NCI-H748 treated with DMSO at 0.1 percent for 48 hours (cell line): Measurements from ENCODE around the gene CCNY.

Experiments
- DNase-seq: peaks from one replicate; lab custom pipeline; 2025; lab: John Stamatoyannopoulos, UW

CCNY gene

DNA sequence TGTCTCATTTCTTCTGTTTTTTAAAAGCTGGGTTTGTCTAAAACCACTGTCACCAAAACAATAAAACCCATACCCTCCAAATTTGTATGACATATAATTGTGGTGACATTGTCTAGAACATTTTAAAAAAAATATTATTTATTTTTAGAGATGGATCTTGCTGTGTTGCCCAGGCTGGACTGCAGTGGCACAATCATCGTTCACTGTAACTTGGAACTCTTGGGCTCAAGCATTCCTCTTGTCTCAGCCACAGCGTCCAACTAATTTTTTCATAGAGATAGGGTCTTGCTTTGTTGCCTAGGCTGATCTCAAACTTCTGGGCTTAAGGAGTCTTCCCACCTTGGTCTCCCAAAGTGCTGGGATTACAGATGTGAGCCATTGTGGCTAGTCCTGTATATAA lies 116.5 kb downstream of the CCNY start:
- no peak for DNase-seq

DNA sequence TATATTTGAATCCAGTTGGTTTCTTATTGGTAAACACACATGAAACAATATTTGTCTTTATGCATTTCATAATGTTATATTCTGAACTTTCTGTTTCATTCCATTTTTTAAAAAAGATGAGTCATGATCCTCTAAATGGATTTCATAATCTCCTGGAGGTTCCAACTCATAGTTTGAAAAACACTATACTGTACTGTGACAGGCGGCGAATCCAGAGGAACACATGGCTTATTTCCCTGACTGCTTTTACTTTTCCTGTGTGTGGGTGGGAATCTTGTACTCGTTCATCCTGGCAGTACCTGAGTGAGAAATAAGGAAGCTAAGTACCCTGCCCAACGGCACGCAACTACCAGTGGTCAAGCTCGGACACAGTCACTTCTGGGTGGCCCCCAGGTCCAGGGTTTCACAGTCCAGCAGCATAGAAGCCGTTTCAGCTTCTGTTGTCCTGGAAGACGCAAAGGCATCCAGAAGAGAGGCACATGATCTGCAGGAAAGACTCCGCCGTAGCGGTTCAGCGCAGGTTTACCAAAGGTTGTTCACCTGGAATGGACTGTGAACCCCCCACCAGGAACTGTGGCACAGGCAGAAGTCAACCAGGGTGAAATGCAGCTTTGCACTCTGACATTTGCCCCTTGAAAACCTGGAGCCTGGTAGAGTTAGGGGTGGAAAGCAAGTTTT lies 117.7 kb downstream of the CCNY start:
- DNase-seq: no peak

DNA sequence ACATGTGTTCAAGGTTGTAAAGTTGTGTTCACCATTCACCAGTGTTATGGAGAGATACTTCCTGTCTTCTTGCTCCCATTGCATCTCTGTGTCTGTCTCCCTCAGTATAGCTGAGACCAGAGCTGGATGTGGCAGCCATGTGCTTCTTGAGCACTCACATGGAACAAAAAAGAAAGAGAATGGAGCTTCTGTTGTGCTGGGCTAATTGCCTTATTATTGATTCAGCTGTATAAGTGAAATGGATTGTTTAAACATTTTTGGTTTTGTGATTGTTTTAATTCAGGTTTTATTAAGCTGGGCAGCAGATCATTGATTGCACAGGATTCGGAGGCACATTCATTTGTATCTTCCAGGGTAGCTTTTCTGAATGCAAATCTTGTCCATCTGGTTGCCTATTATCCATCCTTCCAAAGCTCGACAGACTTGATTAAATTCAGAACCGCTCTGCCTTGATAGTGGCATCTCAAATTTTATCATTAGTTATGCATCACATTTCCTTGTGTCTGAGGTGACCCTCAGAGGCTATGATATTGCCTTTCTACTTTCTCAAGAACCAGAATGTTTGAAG lies 119.9 kb downstream of the CCNY start:
- peak; percentile 62 for DNase-seq

DNA sequence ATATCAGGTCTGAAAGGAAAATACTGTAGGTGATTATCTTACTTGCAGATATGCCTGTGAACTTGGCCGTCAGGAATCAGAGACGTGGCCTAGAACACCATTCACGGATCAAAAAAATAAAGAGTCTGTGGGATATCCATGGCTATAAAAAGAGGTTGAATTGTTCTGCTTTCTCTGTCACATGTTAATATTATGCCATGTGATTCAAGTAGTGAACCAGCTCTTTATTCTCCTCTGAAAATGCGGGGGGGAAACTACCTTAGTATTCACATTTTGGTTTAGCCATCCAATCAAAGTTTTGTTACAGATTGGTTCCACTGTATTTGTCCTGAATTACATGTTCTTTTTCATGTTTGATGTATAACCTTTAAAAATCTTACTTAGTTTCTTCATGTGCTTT lies 120.5 kb downstream of the CCNY start:
- DNase-seq: no peak

DNA sequence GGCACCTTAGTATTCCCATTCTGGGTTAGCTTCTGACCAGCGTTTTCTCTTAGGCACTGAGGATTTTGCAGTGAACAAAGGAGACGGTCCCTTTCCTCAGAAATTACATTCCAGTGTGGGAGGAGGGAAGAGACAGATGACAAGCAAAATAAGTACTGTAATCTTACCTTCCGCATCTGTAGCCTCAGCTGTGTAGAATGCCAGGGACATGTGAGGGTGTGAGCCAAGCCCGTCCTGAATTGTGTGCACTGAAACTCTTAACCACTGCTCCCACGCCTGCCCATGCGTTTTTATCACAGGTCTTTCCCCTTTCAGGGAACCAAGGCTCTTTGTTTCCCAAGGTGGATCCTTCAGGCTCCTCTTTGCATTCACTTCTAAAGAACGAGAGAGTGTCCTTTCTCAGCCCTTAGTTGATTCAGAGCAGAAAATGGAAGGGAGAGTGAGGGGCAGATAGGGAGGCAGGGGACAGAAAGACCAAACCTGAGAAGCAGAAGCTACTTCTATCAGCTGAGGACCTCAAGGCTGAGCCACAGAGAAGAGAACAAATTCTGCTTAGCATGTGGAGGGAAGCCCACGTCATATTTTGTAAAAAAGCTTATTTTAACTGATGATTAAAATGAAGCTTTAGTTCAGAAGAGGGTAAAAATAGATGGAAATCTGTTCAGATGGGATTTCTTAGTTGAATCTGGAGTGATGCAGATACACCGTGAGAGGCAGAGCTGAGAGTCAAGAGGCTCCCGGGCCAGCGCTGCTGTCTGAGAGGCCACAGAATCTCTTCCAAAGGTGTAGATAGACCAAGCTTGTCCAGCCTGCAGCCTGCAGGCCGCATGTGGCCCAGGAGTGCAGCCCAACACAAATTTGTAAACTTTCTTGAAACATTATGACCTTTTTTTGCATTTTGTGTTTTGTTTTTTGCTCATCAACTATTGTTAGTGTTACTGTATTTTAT lies 122.5 kb downstream of the CCNY start:
- DNase-seq: no peak

DNA sequence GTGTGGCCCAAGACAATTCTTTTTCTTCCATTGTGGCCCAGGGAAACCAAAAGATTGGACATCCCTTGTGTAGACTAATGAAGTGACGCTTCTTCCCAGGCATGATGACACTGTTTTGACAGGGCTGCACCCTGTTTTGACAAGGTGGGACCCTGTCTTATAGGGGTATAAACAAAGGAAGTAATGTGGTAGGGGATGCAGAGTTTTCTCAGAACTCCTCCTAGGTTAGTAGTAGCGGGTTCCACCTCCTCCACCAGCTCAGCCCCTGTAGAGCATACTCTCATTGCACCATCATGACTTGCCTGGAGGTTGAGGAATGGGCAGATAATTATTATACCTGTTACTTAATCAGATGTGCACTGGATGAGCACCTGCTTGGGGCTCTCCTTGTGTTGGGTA lies 123.1 kb downstream of the CCNY start:
- no peak for DNase-seq

DNA sequence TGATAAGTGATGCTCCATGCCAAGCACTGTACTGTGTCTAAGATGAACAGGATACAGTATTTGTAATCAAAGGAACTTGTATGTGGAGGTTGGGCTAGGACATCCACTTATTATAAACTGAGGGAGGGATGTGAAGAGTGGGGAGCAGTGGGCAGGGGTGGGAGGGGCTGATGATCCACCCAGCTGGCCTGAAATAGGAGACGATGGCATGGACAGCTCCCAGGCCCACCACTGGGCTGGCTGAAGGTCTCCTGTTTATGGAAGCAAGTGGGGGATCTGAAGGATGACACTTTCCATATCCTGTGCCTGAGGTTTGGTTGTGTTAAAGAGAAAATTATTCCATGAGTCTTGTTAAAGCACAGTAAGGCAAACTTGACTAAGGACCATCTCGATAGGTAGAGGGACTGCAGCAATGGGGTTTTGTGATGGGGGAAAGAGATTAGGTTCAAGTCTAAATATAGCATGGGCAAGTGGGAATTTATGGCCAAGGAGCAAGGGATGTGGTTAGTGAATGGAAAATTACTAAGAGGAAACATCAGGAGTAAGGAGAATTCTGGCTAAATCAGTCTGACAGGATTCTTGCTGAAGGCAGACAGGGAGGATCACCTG lies 124.6 kb downstream of the CCNY start:
- no peak for DNase-seq

DNA sequence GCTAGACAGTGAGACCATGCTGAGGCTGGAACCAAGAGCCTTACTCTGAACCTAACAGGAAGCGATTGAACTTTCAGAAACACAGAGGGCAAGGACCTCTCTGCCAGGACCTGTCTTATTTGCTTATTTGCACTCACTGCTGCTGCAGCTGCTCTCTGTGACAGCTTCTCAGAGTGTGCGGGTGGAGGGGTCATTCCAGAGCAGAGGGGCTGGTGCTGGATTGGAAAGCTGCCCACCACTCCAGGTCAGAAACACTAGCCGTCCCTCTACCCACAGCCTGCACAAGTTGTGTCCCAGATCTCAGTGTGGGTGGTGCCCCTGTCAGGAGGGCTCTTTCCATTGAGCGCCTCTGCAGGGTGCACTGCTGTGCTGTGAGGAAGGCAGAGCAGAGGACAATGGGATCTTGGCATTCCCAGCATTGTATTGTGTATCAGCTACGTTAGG lies 126.2 kb downstream of the CCNY start:
- DNase-seq: no peak

DNA sequence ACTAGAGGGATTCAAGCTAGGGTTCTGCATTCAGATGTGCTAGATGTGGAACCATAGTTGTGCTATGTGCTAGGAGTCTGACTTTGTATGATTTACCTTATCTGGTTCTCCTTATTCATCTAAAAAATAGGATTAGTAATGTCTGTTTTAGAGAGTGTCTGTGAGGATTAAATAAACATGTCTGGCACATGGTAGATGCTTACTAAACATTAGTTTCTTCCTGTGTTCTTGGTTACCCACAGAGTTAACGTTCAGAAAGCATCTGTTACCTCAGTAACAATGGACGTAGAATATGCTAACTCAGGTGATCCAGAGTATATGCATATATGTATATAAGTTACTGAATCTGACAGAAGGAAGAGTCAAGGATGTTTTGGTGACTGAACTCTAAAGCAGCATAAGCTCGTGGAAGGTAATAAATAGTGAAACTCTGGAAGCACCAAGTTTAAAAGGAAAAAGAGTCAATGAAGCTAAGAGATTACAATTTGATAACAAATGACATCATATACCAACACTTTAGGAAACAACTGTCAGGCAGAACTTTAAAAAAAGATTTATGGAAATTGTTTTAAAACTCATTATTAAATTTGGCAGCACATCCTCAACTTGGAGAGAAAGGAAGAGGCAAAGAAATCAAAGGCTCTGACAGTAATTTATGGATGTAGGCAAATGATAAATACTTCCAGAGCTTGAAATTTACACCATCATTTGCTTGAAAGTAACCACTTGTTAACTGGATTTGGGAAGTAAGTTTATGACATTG lies 127.0 kb downstream of the CCNY start:
- DNase-seq: no peak

DNA sequence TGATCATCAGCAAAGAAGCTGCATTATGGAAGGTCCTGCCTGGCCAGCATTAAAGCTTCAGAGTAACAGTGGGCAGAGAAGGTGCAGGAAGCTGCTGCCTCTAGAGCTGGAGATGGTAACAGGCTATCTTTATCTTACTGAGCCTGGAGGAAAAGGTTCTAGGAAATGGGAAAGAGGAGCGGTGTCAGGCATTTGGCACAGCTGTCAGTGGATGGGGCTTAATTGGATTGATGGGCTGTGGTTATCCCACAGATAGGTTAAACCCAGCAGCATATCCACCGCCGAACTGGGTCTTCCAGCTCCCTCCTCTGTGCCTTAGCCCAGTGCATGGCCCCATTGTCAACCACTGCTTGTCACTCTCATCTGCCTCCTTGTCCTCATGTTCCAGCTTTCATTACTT lies 127.6 kb downstream of the CCNY start:
- no peak for DNase-seq

DNA sequence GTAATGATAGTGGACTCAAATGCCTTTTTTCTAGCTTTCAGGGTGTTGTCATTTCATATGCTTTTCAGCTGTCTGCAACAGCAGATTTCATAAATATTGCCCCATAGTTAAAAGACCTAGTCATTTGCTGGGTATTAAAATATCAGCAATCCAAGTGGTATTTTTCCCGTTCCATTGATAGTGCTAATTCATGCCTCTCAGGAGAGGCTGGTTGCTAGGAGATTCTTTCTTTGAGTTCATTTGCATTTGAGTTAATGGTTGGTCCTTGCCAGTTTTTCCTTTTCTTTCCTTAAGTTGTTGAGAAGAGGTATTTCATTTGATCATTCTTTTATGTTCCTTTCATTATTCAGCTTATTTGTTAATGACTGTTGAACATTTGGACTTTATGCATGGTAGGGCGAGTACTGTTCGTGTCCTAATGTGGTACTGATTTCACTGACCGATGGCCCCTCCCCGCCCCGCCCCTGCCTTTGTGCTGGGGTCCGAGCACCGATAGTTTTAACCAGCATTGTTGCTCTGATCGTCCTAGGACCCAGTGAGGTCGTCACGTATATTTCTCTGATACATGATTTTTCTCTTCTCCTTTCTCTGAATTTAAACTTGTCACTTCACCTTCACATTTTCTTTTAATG lies 128.6 kb downstream of the CCNY start:
- peak; percentile 38 for DNase-seq

DNA sequence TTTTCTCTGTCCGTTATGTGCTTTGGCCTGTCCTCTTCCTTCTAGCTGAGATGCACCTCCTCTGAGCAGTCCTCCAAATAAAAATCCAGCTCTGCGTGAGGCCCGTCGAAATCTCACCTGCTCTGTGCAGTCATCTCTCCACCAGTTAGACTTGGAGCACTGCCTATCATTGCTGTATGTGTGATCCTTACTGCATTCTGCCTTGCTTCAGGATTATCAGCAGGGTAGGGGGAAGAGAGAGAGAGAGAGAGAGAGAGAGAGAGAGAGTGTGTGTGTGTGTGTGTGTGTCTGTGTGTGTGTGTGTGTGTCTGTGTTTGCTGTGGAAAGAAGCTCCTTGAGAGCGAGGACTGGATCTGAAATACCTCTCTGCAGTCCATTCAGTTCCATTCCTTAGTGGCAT lies 129.4 kb downstream of the CCNY start:
- no peak for DNase-seq

DNA sequence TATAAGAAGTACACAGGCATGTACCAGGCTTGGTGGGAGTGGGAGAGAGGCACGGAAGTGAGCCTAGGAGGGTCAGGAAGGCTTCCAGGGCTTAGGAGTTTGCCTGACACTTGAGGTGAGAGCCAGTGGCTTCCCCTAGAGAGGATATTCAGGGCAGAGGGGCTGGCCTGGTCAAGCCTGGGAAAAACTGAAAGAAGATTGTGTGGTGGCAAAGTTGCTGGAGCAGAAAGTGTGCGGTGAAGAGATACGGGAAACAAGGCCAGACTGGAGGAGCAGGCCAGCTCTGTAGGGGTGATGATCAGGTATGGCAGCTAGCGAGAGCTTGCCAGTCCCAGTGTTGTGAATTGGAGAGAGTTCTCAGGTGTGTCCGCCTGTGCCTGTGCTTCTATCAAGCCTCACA lies 129.9 kb downstream of the CCNY start:
- DNase-seq: no peak

DNA sequence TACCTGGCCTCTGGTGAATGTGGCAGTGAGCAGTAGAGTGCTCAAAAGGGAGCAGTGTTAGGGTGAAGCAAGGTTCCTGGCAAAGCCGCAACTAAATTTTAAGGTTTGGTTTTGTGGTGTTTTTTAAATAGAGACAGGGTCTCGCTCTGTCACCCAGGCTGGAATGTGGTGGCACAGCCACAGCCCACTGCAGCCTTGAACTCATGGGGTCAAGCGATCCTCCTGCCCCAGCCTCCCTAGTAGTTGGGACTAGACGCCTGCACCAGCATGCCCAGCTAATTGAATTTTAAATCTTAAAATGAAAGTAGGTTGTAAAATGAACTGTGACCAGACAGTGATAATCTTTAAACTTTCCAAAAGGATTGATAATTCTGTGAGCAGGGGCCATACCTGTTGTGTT lies 130.4 kb downstream of the CCNY start:
- no peak for DNase-seq

DNA sequence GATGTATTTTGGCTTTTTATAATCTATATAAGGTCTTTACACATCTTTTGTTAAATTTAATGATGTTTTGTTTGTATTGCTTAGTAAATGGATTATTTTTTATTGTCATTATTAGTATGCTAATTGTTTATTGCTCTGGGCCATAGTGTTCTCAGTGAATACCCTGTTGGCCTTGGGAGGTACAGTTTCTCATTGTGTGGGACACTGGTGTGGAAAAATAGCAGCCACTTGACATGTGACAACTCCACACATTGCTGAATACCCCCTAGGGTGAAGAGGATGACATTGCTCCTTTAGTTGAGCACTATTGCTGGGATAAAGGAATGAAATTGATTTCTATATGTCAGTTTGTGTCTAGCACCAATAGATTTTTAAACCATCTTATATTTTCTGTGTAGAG lies 130.9 kb downstream of the CCNY start:
- no peak for DNase-seq

DNA sequence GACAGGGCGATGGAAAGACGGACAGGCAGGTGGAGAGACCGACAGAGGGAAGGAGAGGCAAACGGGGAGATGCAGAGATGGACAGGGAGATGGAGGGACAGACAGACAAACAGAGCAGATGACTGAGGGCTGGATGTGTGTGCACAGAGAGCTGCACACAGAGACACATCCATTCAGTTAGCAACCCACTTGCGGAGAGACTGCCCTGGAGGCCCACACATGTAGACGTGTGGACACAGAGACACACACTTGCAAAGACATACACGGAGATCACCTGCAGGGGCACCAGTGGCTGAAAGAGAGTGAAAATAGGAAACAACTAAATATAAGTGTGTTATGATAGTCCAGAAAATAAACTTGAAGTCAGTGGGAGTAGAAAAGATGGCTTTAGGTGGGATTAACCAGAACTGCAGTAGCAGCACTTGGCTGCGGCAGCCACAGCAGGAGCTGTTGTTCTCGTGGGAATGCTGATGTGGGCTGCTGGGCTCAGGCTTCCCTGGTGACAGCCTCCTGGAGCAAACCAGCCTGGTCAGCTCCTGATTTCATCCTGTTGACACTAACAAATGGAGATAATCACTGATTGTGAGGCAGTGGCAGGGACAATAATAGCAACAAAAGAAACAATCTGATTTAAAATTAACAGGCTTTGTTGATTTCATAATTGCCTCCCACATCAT lies 134.1 kb downstream of the CCNY start:
- DNase-seq: peak; percentile 44

DNA sequence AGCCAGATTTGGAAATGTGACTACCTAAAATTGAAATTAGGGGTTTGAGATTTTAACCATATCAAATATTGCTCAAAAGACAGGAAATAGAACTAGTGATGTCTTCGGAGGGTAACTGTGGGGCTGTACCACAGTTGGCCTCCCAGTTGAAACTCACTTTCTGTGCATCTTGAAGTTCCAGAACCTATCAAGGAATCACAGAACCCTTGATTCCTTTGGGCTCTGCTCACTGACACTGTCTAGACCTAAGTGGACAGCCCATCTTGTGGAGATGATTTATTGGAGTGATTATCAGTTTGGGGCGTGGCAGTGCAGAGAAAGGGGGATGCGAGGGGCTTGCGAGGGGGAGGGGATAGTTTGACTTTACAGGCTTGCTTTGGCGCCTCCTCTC lies 134.6 kb downstream of the CCNY start:
- DNase-seq: no peak

DNA sequence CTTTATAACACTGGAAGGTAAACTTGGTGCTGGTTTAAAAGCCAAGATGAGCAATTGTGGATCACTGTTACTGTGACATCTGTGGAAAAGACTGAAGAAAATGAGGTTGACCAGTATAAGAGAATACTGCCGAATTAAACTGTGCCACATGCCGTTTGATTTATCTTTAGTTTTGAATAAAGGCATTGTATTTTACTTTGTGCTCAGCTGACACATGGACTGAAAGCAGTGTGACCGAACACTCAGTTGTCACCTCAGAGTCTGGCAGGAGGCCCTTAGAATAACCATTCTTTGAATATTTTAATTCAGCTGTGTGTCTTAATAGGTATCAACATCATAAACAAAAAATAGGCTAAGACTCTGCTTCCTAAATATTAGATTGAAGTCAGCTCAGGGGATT lies 135.1 kb downstream of the CCNY start:
- no peak for DNase-seq

DNA sequence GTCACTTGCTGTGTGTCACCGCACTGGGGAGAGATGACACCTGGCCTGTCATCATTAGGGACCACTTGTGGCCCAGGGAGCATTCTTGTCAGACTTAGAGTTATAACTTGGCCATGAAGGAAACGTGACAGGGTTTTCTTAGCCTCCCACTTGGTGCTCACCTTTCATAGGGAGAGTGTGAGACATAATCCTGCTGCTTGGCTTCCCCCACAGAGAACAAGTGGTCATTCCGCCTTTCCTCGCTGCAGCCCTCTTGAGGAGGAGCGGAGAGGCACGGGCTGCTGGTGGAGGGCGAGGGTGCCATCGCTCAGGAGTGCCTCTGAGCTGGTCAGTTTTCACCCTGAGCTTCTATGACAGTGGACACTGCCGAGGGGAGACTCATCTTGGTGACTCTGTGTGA lies 143.8 kb downstream of the CCNY start:
- no peak for DNase-seq

DNA sequence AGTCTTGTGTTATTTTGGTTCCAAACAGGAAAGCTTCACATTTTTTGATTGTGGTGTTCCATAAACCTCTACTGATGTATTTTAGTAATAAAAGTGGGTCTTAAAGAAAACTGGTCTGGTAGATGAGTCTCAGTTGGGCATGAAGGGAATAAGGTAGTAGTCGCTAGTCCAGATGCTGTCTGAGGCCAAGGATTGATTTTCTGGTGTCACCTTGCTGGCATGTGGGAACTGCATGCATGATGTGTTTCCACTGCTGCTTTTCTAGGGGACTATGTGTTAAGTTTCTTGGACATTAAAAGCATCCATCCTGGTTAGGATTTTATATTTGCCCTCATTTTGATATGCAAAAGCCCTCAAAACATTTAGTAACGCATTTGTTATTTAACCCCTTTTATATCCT lies 145.1 kb downstream of the CCNY start:
- no peak for DNase-seq
